ENCODE measurements around the gene MTOR. TPM values are rescaled to one million over a fixed set of nuclear protein-coding genes. Genes with fewer than 3 reads are reported as not detected.

The MTOR gene
- polyA plus RNA-seq, 3 donors, result 2.0 to 29.4 (median 3.3) TPM

DNA sequence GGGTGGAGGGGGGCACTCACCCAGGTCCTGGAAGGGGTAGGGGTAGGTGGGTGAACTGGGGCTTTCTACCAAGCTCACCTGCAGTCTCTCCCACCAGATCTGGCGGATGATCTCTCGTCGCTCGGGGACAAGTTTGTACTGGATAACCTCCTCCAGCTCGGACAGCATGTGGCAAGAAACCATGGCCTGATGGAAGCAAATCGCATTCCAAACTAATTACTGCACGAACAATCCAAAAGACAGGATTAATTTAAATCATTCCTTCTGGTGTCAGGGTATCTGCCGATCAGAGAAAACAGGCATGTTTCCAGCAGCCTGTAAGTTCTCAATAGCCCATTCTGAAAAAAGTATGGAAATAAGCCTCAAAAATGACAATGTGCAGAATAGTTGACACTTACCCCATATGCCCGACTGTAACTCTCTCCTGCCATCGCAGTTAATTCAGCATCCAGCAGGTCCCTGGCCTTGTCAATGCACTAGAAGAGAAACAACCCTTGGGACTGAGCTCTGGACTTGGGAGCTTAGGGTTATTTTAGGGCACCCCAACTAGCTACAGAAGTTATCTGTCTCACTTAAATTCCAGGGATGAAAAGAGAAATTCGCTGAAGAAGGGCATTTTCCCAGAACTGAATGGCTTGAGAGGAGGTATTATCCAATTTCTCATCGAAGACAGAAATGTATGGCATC lies 117.6 kb downstream of the MTOR start:
- Histone ChIP-seq H3K4me3 (replicated peaks in 1 of 3; ENCODE audit: low read depth in 2 of 3, low read length in 3 of 3) (no peak overlapping the region), H3K9ac (ENCODE audit: insufficient read depth, low read length, poor library complexity, severe bottlenecking) (no peak overlapping the region), H3K27me3 (ENCODE audit: control insufficient read depth in 2 of 2, insufficient read depth in 2 of 2, low read length in 2 of 2) (no peaks in the 10 kb centered on the region), H3K36me3 (replicated peaks in 1 of 2; ENCODE audit: control insufficient read depth in 1 of 2, insufficient read depth in 2 of 2, low read length in 2 of 2) (peaks cover 77 to 91% of the 10 kb centered on the region in 2 donors), H3K4me1 (ENCODE audit: control insufficient read depth in 1 of 2, insufficient read depth in 2 of 2, low read length in 2 of 2) (no peaks in the 10 kb centered on the region), H3K9me3 (replicated peaks in 1 of 2; ENCODE audit: control insufficient read depth in 1 of 2, insufficient read depth in 1 of 2, low read length in 2 of 2) (no peaks in the 10 kb centered on the region), H3K79me2 (ENCODE audit: insufficient read depth, low read length) (no peaks in the 10 kb centered on the region), H2AFZ (ENCODE audit: insufficient read depth, low read depth, low read length, poor library complexity, severe bottlenecking) (no peak overlapping the region), H3K27ac (ENCODE audit: low read depth in 1 of 2, low read length in 2 of 2) (no peak overlapping the region), H3K4me2 (replicated peaks; ENCODE audit: extremely low read depth, low read length, poor library complexity, severe bottlenecking) (no peak overlapping the region), H4K20me1 (ENCODE audit: insufficient read depth, low read length) (no peaks in the 10 kb centered on the region)
- peaks cover 71 to 86% of the 10 kb centered on the region in 2 donors for H3K36me3 Mint-ChIP-seq
- TF ChIP-seq, protein P1, sequence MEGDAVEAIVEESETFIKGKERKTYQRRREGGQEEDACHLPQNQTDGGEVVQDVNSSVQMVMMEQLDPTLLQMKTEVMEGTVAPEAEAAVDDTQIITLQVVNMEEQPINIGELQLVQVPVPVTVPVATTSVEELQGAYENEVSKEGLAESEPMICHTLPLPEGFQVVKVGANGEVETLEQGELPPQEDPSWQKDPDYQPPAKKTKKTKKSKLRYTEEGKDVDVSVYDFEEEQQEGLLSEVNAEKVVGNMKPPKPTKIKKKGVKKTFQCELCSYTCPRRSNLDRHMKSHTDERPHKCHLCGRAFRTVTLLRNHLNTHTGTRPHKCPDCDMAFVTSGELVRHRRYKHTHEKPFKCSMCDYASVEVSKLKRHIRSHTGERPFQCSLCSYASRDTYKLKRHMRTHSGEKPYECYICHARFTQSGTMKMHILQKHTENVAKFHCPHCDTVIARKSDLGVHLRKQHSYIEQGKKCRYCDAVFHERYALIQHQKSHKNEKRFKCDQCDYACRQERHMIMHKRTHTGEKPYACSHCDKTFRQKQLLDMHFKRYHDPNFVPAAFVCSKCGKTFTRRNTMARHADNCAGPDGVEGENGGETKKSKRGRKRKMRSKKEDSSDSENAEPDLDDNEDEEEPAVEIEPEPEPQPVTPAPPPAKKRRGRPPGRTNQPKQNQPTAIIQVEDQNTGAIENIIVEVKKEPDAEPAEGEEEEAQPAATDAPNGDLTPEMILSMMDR (IDR thresholded peaks at IDR 0.05), result no peak
- WGBS (ENCODE audit: insufficient coverage), result 96% methylated on average over 3 of the region's 12 CpGs
- H3K27me3 Mint-ChIP-seq (ENCODE audit: low read depth in 3 of 3), result no peaks in the 10 kb centered on the region
- peak overlapping the region in 1 of 7 donors; percentile 17 for H3K27ac Mint-ChIP-seq
- no peaks in the 10 kb centered on the region for H3K4me1 Mint-ChIP-seq
- no peaks in the 10 kb centered on the region for H3K9me3 Mint-ChIP-seq
- no peak overlapping the region for H3K4me3 Mint-ChIP-seq
- no peak for DNase-seq
- intact Hi-C loops (cut with micrococcal nuclease), result no loop called here

DNA sequence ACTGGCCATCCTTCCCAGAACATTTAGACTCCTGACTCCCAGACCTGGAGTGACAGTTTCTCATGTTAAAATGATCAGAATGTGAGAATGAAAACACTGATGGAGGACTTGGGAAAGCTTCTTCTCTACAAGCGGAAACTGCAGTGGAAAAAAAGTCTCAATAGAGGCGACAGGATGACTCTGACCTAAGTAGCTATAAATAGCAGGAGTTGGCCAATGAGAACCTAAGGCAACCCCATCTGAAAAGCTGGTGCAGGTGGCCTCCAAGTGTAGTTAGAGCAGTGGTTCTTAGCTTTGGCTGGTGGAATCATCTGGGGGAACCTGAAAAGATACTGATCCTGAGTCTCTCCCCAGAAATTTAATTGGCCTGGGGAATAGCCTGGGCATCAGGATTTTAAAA lies 118.4 kb downstream of the MTOR start:
- Mint-ChIP-seq H3K27ac (no peak overlapping the region), H3K36me3 (peaks cover 70 to 86% of the 10 kb centered on the region in 2 donors), H3K4me3 (no peak overlapping the region), H3K4me1 (no peaks in the 10 kb centered on the region), H3K27me3 (ENCODE audit: low read depth in 3 of 3) (no peaks in the 10 kb centered on the region), H3K9me3 (no peaks in the 10 kb centered on the region)
- 100% methylated on average over 1 of the region's 2 CpGs for WGBS (ENCODE audit: insufficient coverage)
- intact Hi-C loops (cut with micrococcal nuclease), result no loop called here
- TF ChIP-seq, protein P1 (IDR thresholded peaks at IDR 0.05), result no peak
- Histone ChIP-seq H3K4me3 (replicated peaks in 1 of 3; ENCODE audit: low read depth in 2 of 3, low read length in 3 of 3) (no peak overlapping the region), H3K36me3 (replicated peaks in 1 of 2; ENCODE audit: control insufficient read depth in 1 of 2, insufficient read depth in 2 of 2, low read length in 2 of 2) (peaks cover 76 to 91% of the 10 kb centered on the region in 2 donors), H3K79me2 (ENCODE audit: insufficient read depth, low read length) (no peaks in the 10 kb centered on the region), H3K27me3 (ENCODE audit: control insufficient read depth in 2 of 2, insufficient read depth in 2 of 2, low read length in 2 of 2) (no peaks in the 10 kb centered on the region), H3K9me3 (replicated peaks in 1 of 2; ENCODE audit: control insufficient read depth in 1 of 2, insufficient read depth in 1 of 2, low read length in 2 of 2) (no peaks in the 10 kb centered on the region), H3K9ac (ENCODE audit: insufficient read depth, low read length, poor library complexity, severe bottlenecking) (no peak overlapping the region), H3K4me2 (replicated peaks; ENCODE audit: extremely low read depth, low read length, poor library complexity, severe bottlenecking) (no peak overlapping the region), H2AFZ (ENCODE audit: insufficient read depth, low read depth, low read length, poor library complexity, severe bottlenecking) (no peak overlapping the region), H3K27ac (ENCODE audit: low read depth in 1 of 2, low read length in 2 of 2) (no peak overlapping the region), H3K4me1 (ENCODE audit: control insufficient read depth in 1 of 2, insufficient read depth in 2 of 2, low read length in 2 of 2) (no peaks in the 10 kb centered on the region), H4K20me1 (ENCODE audit: insufficient read depth, low read length) (no peaks in the 10 kb centered on the region)
- no peak for DNase-seq
